Endothelial cell of umbilical vein (primary cell): ENCODE data around the gene MYH9. TPM values are rescaled to one million over a fixed set of nuclear protein-coding genes. Genes with fewer than 3 reads are reported as not detected.

Source experiments
- BruUV-seq: library from RNA; stranded (reverse); fragments of 400-500 nt; replicated peaks from 2 replicates; lab custom pipeline; 2021; lab: Mats Ljungman, UMichigan
- CTCF ChIA-PET: fragments of 300-600, 350-600 bp; sonication (Branson Sonifier 250); formaldehyde crosslinking; loops from one replicate; lab custom pipeline; 2021; ENCODE audit warnings: antibody characterized with exemption, inconsistent platforms; lab: Charles Lee
- POLR2A ChIA-PET: fragments of 300-600, 350-600 bp; sonication (Branson Sonifier 250); formaldehyde crosslinking; loops from one replicate; lab custom pipeline; 2021; ENCODE audit warnings: antibody characterized with exemption, inconsistent platforms; lab: Charles Lee
- DNase-seq: peaks from one replicate; pipeline ENCODE4 v3.0.0-alpha.2; 2011; ENCODE audit warnings: low read depth, low spot score
- FAIRE-seq: peaks from 2 replicates; lab custom pipeline; 2011; peaks lifted over from hg19 to GRCh38; lab: Jason Lieb, UNC
- H2AFZ ChIP-seq: 2 replicates; pipeline ENCODE4 v1.6.0; 2012; ENCODE audit warnings: low read depth, low read length, control low read depth, inconsistent platforms
- H3K27ac ChIP-seq: 2 replicates; pipeline ENCODE4 v1.5.1; 2011; ENCODE audit warnings: low read depth, mild to moderate bottlenecking, control low read depth, low read length, moderate library complexity; ENCODE audit not compliant: insufficient read depth
- H3K27me3 ChIP-seq, 2 experiments: 2 replicates each; pipeline versions ENCODE4 v1.6.0 to v1.6.1; 2011; ENCODE audit warnings: low read length in 2 of 2, mixed read lengths in 1 of 2; ENCODE audit not compliant: control insufficient read depth in 2 of 2, insufficient read depth in 2 of 2
- H3K36me3 ChIP-seq, 2 experiments: 2 replicates in 1 of 2; 3 replicates in 1 of 2; pipeline ENCODE4 v1.5.1; 2011; ENCODE audit warnings: low read length in 2 of 2, mild to moderate bottlenecking in 1 of 2, moderate library complexity in 1 of 2; ENCODE audit not compliant: control insufficient read depth in 2 of 2, insufficient read depth in 2 of 2; ENCODE audit errors: extremely low read depth in 1 of 2
- H3K4me1 ChIP-seq: 3 replicates; pipeline ENCODE4 v1.5.1; 2011; ENCODE audit warnings: mild to moderate bottlenecking, low read length; ENCODE audit not compliant: control insufficient read depth, insufficient read depth; ENCODE audit errors: extremely low read depth
- H3K4me2 ChIP-seq: 2 replicates; pipeline ENCODE4 v1.6.1; 2011; ENCODE audit warnings: low read length, control low read depth, mixed read lengths; ENCODE audit not compliant: insufficient read depth
- H3K4me3 ChIP-seq, 3 experiments: fragments of 200-600 bp in 1 of 3; sonication (generic), shearing (Covaris generic) in 1 of 3; replicated peaks in 1 of 3; 2 replicates each; pipeline ENCODE4 v1.5.1; 2011 to 2016; ENCODE audit warnings: control low read depth in 3 of 3, low read length in 3 of 3, mild to moderate bottlenecking in 2 of 3, inconsistent platforms in 1 of 3, low read depth in 1 of 3, moderate library complexity in 1 of 3; ENCODE audit not compliant: insufficient read depth in 1 of 3
- H3K79me2 ChIP-seq: 2 replicates; pipeline ENCODE4 v1.6.0; 2012; ENCODE audit warnings: low read length, inconsistent platforms; ENCODE audit not compliant: control insufficient read depth, insufficient read depth
- H3K9ac ChIP-seq: replicated peaks from 2 replicates; pipeline ENCODE3; 2011; ENCODE audit warnings: low read length, control low read depth; ENCODE audit not compliant: insufficient read depth; ENCODE audit errors: extremely low read depth
- H3K9me1 ChIP-seq: replicated peaks from 3 replicates; pipeline ENCODE4 v1.6.0; 2011; ENCODE audit warnings: mild to moderate bottlenecking, low read length; ENCODE audit not compliant: control insufficient read depth, insufficient read depth; ENCODE audit errors: extremely low read depth
- H3K9me3 ChIP-seq: replicated peaks from 2 replicates; pipeline ENCODE4 v1.5.1; 2012; ENCODE audit warnings: low read length, inconsistent platforms; ENCODE audit not compliant: control insufficient read depth, insufficient read depth
- H4K20me1 ChIP-seq: replicated peaks from 2 replicates; pipeline ENCODE3; 2011; ENCODE audit warnings: mild to moderate bottlenecking, low read length; ENCODE audit not compliant: control insufficient read depth, insufficient read depth; ENCODE audit errors: extremely low read depth
- EZH2 ChIP-seq: IDR thresholded peaks from 2 replicates; pipeline ENCODE4 v1.6.1; 2012; ENCODE audit warnings: borderline replicate concordance, low read depth, mild to moderate bottlenecking, moderate library complexity, low read length, inconsistent platforms; ENCODE audit not compliant: severe bottlenecking
- FOS ChIP-seq: IDR thresholded peaks from 2 replicates; pipeline ENCODE4 v1.6.1; 2011; ENCODE audit warnings: mild to moderate bottlenecking, low read length, moderate library complexity, borderline replicate concordance; ENCODE audit not compliant: insufficient read depth
- GATA2 ChIP-seq: IDR thresholded peaks from 2 replicates; pipeline ENCODE4 v1.7.0; 2011; ENCODE audit warnings: low read depth, mild to moderate bottlenecking, moderate library complexity, mixed read lengths, low read length; ENCODE audit not compliant: insufficient read length, insufficient read depth
- JUN ChIP-seq: IDR thresholded peaks from 2 replicates; pipeline ENCODE4 v1.6.1; 2011; ENCODE audit warnings: borderline replicate concordance, low read depth; ENCODE audit not compliant: insufficient read length, insufficient read depth
- MYC ChIP-seq: IDR thresholded peaks from one replicate; pipeline ENCODE4 v1.6.1; 2011; ENCODE audit warnings: mild to moderate bottlenecking, low read depth, low read length
- POLR2A ChIP-seq: IDR thresholded peaks from 2 replicates; pipeline ENCODE4 v1.6.1; 2012; ENCODE audit warnings: low read depth, mild to moderate bottlenecking, control low read depth, low read length
- POLR2AphosphoS5 ChIP-seq: IDR thresholded peaks from 2 replicates; pipeline ENCODE4 v1.6.1; 2012; ENCODE audit warnings: low read depth, mild to moderate bottlenecking, control low read depth, low read length, moderate library complexity; ENCODE audit not compliant: insufficient read depth
- dilution Hi-C: fragments of 300-500 bp; cut with MboI; formaldehyde crosslinking; loops from one replicate; pipeline ENCODE4 v1.15.0; 2019; ENCODE audit warnings: low sequenced_read_pairs; ENCODE audit not compliant: extremely low pct_ligation_motif_present
- intact Hi-C: fragments of 100-400 bp; cut with micrococcal nuclease; formaldehyde crosslinking; loops from one replicate; pipeline ENCODE4 v1.10.0; 2022
- polyA plus RNA-seq, 4 experiments: library from polyadenylated mRNA; depleted of rRNA in 3 of 4; stranded (reverse) in 3 of 4; unstranded in 1 of 4; fragments of >200 nt; gene quantifications; 2 replicates each; pipeline versions ENCODE4 v1.2.1 to v1.2.3, GENCODE V29; 2011 to 2012; ENCODE audit warnings: missing spikeins in 1 of 4
- total RNA-seq: library from RNA; stranded (reverse); gene quantifications from 2 replicates; pipeline ENCODE4 v1.2.3, GENCODE V29; 2021
- TF ChIP-seq, protein P1 (sequence below): IDR thresholded peaks from 2 replicates; pipeline ENCODE4 v1.6.1; 2011; ENCODE audit not compliant: insufficient read depth, insufficient read length
- TF ChIP-seq, protein P2 (sequence below), 2 donors: IDR thresholded peaks; 1 replicate in 1 of 2; 2 replicates in 1 of 2; pipeline ENCODE4 v1.5.1; 2011; ENCODE audit warnings: low read length in 2 of 2, mild to moderate bottlenecking in 2 of 2, moderate library complexity in 2 of 2, control low read depth in 1 of 2, inconsistent platforms in 1 of 2, low read depth in 1 of 2; ENCODE audit not compliant: insufficient read depth in 1 of 2; ENCODE audit errors: extremely low read depth in 1 of 2

The MYH9 gene
- total and polyA plus RNA-seq, 2 donors (not counting 3 experiments of a cell fraction or from before 2014, with no cell fraction given) = 188 to 1,413 TPM

DNA sequence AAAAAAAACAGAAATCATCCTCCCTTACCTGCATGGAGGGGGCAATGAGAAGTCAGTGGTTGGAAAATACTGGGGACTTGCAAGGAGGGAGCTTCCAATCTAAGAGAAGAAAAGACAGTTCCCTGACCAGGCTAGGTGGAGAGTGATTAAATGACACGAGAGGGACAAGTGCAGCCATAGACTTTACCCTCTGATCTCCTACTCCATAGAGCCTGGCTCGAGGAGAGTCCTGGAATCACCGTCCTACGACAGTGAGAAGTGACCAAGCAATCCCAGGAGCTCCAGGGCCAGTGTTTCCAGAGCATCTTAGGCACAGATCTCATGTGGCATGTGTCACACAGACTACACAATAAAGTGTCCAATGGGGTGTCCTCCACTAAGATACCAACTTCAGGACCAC is 25.7 kb downstream of the MYH9 start:
- H3K27me3 ChIP-seq = no peaks in the 10 kb centered on the region
- H3K4me2 ChIP-seq = peak overlapping the region; percentile 3
- no TSS peak for BruUV-seq
- H4K20me1 ChIP-seq = peaks cover 7% of the 10 kb centered on the region
- CTCF ChIA-PET = interaction anchor here (0.7 to 3.0 kb wide), 4 partner anchors 8 to 109 kb away, joined by 3 to 16 read pairs (median 4); no protein-coding TSS in a partner anchor
- intact Hi-C loops = no loop called here
- no peak overlapping the region for H2AFZ ChIP-seq
- dilution Hi-C loops = no loop called here
- no peak overlapping the region for H3K4me3 ChIP-seq
- FAIRE-seq = no peak
- peaks cover 6 to 7% of the 10 kb centered on the region in 2 experiments for H3K36me3 ChIP-seq
- H3K9ac ChIP-seq = no peak overlapping the region
- H3K9me1 ChIP-seq = no peaks in the 10 kb centered on the region
- TF ChIP-seq, protein P1, sequence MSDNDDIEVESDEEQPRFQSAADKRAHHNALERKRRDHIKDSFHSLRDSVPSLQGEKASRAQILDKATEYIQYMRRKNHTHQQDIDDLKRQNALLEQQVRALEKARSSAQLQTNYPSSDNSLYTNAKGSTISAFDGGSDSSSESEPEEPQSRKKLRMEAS = no peak
- peak; percentile 21 for TF ChIP-seq POLR2A
- no peaks in the 10 kb centered on the region for H3K9me3 ChIP-seq
- no peak for DNase-seq
- POLR2A ChIA-PET = interaction anchor here (1.4 kb wide), 1 partner anchor 49 kb away, joined by 3 read pairs; no protein-coding TSS in a partner anchor
- peaks cover 90% of the 10 kb centered on the region for H3K4me1 ChIP-seq
- H3K79me2 ChIP-seq = peaks cover 96% of the 10 kb centered on the region
- peak overlapping the region; percentile 64 for H3K27ac ChIP-seq

DNA sequence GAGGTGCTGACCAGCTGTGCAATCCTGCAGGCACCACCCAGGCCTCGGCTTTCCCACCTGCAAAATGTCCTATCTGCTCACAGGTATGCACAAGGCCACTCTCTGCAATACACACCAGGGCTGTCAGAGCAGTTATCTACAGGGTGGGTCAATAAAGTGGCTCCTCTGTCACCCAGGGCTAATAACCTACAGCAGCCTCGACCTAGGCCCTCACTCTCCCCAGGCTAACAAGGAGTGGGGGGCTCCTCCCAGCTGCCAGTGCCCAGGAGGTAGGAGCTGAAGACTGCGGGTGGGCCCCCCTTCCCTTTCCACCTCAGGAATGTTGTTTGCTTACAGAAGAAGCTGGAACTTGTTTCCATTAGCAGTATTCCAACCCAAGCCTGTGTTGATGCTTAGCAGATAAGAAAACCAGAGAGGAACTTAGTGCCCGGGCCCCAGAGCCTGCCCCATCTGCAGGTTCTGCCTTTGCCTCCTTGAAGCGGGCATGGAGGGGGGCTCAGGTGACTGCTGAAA is 26.8 kb downstream of the MYH9 start:
- H3K36me3 ChIP-seq = peaks cover 6 to 8% of the 10 kb centered on the region in 2 experiments
- intact Hi-C loops = no loop called here
- TF ChIP-seq, protein P1 = no peak
- TF ChIP-seq JUN (no peak), GATA2 (no peak), POLR2A (no peak), FOS (no peak), EZH2 (no peak), POLR2AphosphoS5 (no peak), MYC (no peak)
- TF ChIP-seq, protein P2, sequence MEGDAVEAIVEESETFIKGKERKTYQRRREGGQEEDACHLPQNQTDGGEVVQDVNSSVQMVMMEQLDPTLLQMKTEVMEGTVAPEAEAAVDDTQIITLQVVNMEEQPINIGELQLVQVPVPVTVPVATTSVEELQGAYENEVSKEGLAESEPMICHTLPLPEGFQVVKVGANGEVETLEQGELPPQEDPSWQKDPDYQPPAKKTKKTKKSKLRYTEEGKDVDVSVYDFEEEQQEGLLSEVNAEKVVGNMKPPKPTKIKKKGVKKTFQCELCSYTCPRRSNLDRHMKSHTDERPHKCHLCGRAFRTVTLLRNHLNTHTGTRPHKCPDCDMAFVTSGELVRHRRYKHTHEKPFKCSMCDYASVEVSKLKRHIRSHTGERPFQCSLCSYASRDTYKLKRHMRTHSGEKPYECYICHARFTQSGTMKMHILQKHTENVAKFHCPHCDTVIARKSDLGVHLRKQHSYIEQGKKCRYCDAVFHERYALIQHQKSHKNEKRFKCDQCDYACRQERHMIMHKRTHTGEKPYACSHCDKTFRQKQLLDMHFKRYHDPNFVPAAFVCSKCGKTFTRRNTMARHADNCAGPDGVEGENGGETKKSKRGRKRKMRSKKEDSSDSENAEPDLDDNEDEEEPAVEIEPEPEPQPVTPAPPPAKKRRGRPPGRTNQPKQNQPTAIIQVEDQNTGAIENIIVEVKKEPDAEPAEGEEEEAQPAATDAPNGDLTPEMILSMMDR (IDR thresholded peaks at IDR 0.05; ENCODE audit: extremely low read depth in 1 of 2, insufficient read depth in 1 of 2, low read depth in 1 of 2, low read length in 2 of 2) = no peak
- ChIA-PET POLR2A (interaction anchor here (1.4 kb wide), 1 partner anchor 48 kb away, joined by 3 read pairs; no protein-coding TSS in a partner anchor), CTCF (interaction anchor here (1.1 to 3.0 kb wide), 5 partner anchors 9 to 126 kb away, joined by 3 to 16 read pairs (median 4); no protein-coding TSS in a partner anchor)
- no peaks in the 10 kb centered on the region for H3K9me3 ChIP-seq
- peaks cover 7% of the 10 kb centered on the region for H4K20me1 ChIP-seq
- H3K27me3 ChIP-seq = no peaks in the 10 kb centered on the region
- DNase-seq (peak; percentile 67), FAIRE-seq (no peak)
- no peaks in the 10 kb centered on the region for H3K9me1 ChIP-seq
- peak overlapping the region; percentile 20 for H3K9ac ChIP-seq
- peak overlapping the region; percentile 45 for H3K4me2 ChIP-seq
- no TSS peak for BruUV-seq
- dilution Hi-C loops = no loop called here
- no peak overlapping the region for H3K4me3 ChIP-seq
- peak overlapping the region; percentile 64 for H3K27ac ChIP-seq
- H2AFZ ChIP-seq = no peak overlapping the region
- H3K79me2 ChIP-seq = peaks cover 95% of the 10 kb centered on the region
- H3K4me1 ChIP-seq = peaks cover 89% of the 10 kb centered on the region
